Lower leg skin (tissue), 4 donors: Measurements from ENCODE around the gene GGT6. TPM values are rescaled to one million over a fixed set of nuclear protein-coding genes. Genes with fewer than 3 reads are reported as not detected.

Experiments used
- DNase-seq, 2 donors: peaks; one replicate each; pipeline ENCODE4 v3.0.0-alpha.2; 2019; ENCODE audit warnings: low spot score in 2 of 2
- H3K4me3 ChIP-seq: fragments of 200-600 bp; sonication (generic); 2 replicates; pipeline ENCODE4 v1.5.1; 2017; ENCODE audit warnings: mild to moderate bottlenecking, low read depth; ENCODE audit not compliant: poor library complexity, severe bottlenecking
- CTCF ChIP-seq, 3 donors: fragments of 450-650 bp; IDR thresholded peaks; one replicate each; pipeline ENCODE4 v1.5.1; 2016; ENCODE audit warnings: antibody characterized with exemption in 3 of 3, mild to moderate bottlenecking in 3 of 3, moderate library complexity in 2 of 3
- POLR2A ChIP-seq, 2 donors: fragments of 450-650 bp; IDR thresholded peaks; one replicate each; pipeline ENCODE4 v1.6.1; 2016 to 2017; ENCODE audit warnings: antibody characterized with exemption in 2 of 2, mild to moderate bottlenecking in 1 of 2, moderate library complexity in 1 of 2
- WGBS, 2 donors: methylation state at CpG; one replicate each; pipeline ENCODE4 v1.1.5; 2018; 5-methylcytosine and 5-hydroxymethylcytosine counted together
- intact Hi-C: fragments of 100-400 bp; cut with DNase I; formaldehyde crosslinking; loops from one replicate; pipeline ENCODE4 v1.15.0; 2023; ENCODE audit warnings: low total_unique reads
- total RNA-seq, 4 donors: library from RNA; depleted of rRNA; stranded (reverse); fragments of >200 nt; gene quantifications; one replicate each; pipeline ENCODE4 v1.1.0, GENCODE V29; 2016

Gene GGT6
- total RNA-seq, 4 donors from 2014 or later = 133 to 232 (median 184) TPM

GRCh38 chr17:4520060-4520893 is 40.1 kb downstream of the GGT6 start:
- TF ChIP-seq CTCF (IDR thresholded peaks at IDR 0.05) (no peak), POLR2A (IDR thresholded peaks at IDR 0.05) (no peak)
- intact Hi-C loops = no loop called here
- no peak for DNase-seq

GRCh38 chr17:4519361-4519788 is 41.0 kb downstream of the GGT6 start:
- TF ChIP-seq POLR2A (IDR thresholded peaks at IDR 0.05) (no peak), CTCF (IDR thresholded peaks at IDR 0.05) (no peak)
- no peak for DNase-seq
- intact Hi-C loops = no loop called here
- 64% methylated on average over 12 to 14 of the region's 14 CpGs for WGBS, 2 donors
- H3K4me3 ChIP-seq = no peak overlapping the region

More at GRCh38 chr17:4520060-4520893, 40.1 kb downstream of the GGT6 start:
- no peak overlapping the region for H3K4me3 ChIP-seq
- 82 to 83% methylated on average over 17 to 19 of the region's 19 CpGs for WGBS, 2 donors

DNA sequence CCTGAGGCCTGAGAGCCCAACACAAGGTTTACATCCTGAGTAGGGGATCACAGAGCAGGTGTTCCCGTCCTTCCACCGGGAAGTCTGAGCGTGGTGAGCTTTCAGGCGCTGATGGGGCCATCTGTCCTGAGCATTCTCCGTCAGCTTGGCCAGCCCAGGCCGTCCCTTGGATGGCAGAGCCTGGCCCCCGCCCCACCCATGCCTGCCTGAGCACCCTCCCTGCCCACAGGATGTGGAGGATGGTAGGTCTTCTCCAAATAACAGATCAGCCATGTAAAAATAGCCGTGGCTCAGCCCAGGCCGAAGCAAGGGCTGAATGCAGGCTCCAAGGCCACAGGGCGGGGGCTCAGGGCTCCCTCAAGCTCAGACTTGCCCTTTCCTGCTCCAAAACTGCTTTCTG is 41.5 kb downstream of the GGT6 start:
- no peak for TF ChIP-seq CTCF (IDR thresholded peaks at IDR 0.05)
- no peak for TF ChIP-seq POLR2A (IDR thresholded peaks at IDR 0.05)
- intact Hi-C loops = no loop called here
- DNase-seq = no peak
- WGBS, 2 donors = 89 to 91% methylated on average over 10 of the region's 10 CpGs
- no peak overlapping the region for H3K4me3 ChIP-seq

DNA sequence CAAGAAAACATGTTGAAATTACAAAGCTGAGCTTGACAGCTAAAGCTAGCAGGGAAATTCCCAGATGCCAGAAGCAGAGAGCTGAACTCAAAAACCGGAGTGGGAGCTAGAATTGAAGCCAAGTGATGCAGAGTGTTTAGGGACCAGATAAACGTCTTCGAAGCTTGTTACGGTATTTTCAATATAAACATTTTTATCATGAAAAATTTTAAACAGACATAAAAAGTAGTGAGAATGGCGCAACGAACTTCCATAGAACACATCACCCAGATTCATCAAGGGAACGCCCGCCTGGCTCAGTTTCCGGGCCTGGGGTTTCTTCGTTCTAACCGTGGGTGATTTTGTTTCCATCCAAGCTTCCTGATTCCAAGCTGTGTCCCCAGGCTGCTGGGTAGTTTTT is 43.6 kb downstream of the GGT6 start:
- intact Hi-C loops = no loop called here
- H3K4me3 ChIP-seq = no peak overlapping the region
- no peak for DNase-seq
- no peak for TF ChIP-seq CTCF (IDR thresholded peaks at IDR 0.05)
- TF ChIP-seq POLR2A (IDR thresholded peaks at IDR 0.05) = no peak
- 53 to 54% methylated on average over 11 of the region's 11 CpGs for WGBS, 2 donors

DNA sequence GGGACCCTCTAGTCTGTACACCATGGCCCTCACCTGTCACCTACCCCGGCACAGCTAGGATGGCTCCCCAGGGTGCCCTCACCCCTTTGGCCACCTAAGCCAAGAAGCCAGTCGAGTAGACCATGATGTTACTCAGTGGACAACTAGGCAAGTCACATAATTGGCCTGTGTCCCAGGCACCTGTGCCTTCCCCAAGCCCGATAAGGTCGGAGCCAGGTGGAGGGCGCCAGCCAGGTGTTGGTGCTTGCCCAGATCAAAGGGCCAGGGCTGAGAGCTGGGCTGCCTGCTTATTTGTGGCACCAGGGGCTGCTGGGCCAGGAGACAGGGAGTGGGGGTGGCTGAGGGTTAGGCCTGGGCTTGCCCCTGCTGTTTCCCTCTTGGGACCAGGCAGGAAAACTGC is 44.9 kb downstream of the GGT6 start:
- H3K4me3 ChIP-seq = no peak overlapping the region
- intact Hi-C loops = no loop called here
- TF ChIP-seq POLR2A (IDR thresholded peaks at IDR 0.05) = no peak
- WGBS, 2 donors = 57 to 75% methylated on average over 5 of the region's 5 CpGs
- no peak for DNase-seq

DNA sequence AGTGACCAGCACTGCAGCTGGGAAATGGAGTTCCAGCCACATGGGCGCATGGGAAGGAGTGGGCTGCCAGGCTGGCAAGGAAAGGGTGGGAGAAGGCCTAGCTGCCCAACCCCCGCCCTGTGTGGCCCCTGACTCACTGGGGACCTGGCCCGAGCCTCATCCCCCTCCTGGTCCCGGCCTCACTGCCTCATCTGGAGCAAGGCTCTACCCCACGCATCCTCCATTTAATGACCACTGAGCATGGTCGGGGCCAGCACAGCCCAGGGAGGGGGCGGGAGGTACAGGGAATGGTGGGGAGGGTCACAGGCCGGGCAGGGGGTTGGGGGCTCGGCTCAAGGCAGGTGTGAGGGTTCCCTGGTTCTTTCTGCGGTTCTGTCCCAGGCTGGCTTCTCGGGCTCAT is 45.6 kb downstream of the GGT6 start:
- no peak overlapping the region for H3K4me3 ChIP-seq
- intact Hi-C loops = no loop called here
- WGBS, 2 donors = 88 to 89% methylated on average over 10 to 11 of the region's 11 CpGs
- TF ChIP-seq CTCF (IDR thresholded peaks at IDR 0.05) (no peak), POLR2A (IDR thresholded peaks at IDR 0.05) (no peak)
- no peak for DNase-seq
